Activated CD8-positive, alpha-beta memory T cell treated with anti-CD3 and anti-CD28 coated beads for 4 hours (primary cell): ENCODE data around the gene TJP3.

Source experiments
- DNase-seq, 2 donors: peaks; one replicate each; pipeline ENCODE4 v3.0.0-alpha.2; 2020; ENCODE audit warnings: low read depth in 2 of 2

Gene TJP3

GRCh38 chr19:3782903-3783302 is 74.7 kb downstream of the TJP3 start:
- no peak for DNase-seq

DNA sequence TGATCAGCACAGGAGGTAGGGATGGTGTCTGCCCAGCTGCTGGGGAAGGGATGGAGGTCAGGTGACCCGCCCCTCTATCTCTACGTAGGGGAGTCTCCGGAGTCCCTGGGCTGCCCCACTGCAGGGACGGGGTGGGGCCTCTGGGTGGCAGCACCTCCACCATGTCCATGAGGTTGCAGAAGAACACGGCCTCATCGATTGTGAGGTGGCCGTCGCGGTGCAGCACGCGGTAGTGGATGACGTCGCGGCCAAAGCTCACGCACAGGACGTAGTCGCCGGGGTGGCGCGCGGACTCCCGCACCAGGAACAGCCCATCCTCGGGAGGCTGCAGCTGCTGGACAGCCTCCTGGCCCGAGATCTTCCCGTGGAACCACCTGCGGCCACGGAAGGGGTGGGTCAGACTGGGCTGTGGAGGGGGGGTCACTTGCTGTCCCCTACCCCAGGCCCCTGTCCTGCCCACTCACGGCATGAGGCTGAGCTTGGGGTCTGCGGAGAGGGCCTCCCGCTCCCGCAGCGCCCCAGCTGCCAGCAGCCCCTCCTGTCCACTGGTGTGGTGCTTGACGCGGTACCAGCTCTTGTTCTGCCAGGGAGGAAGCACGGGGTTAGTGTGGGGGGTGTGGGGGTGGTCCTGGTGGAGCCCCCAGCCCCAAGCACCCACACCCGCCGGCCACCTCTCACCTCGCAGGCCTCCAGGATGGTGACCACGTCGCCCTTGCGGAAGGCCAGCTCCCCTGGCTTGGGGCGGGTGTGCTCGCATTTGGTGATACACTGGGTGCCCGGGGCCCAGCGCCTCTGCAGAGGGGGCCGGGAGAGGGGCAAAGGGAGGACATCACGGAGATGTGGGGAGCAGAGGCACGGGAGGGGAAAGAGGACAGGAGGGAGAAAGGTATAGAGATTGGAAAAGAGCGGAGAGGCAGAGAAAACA is 75.7 kb downstream of the TJP3 start:
- peak; percentile 17 to 31 for DNase-seq

- DNase-seq = no peak
These were observed 76.6 kb downstream of the TJP3 start for GRCh38 chr19:3784607-3785450.

GRCh38 chr19:3785451-3785937 is 77.3 kb downstream of the TJP3 start:
- peak; percentile 50 to 54 for DNase-seq

GRCh38 chr19:3785938-3786824 is 78.0 kb downstream of the TJP3 start, which contains the start of gene MATK:
TSS of gene MATK (minus strand) at chr19:3786381. CDS start at chr19:3785135, 1,246 bp downstream.
- peak; percentile 21 to 36 for DNase-seq

GRCh38 chr19:3788996-3789778 is 81.0 kb downstream of the TJP3 start:
- DNase-seq = peak in 1 of 2 donors; percentile 31

- DNase-seq = no peak
These were observed 82.1 kb downstream of the TJP3 start for GRCh38 chr19:3790209-3790734.

GRCh38 chr19:3790941-3791340 is 82.8 kb downstream of the TJP3 start:
- no peak for DNase-seq

DNA sequence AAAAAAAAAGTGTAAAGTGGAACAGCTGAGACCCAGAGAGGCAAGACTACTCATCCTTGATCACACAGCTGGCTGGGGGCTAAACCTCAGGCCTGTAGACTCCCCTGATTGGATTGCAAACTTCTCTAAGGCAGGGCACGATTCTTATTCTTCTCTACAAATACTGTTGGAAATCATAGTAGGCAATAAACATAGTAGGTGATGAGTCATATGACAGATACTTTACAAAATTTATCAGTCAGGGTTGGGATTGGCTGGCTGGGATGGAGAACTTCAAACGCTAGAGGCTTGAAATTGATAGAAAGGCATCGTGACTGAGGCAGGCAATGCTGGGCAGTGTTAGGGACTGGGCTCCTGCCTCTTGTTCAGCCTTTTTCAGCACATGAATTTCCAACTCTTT is 83.9 kb downstream of the TJP3 start:
- DNase-seq = no peak

GRCh38 chr19:3793799-3794198 is 85.6 kb downstream of the TJP3 start:
- no peak for DNase-seq

GRCh38 chr19:3796358-3796757 is 88.2 kb downstream of the TJP3 start:
- no peak for DNase-seq

GRCh38 chr19:3798137-3798536 is 90.0 kb downstream of the TJP3 start:
- DNase-seq = no peak
